ENCODE measurements around the gene OR1L4.

DNA sequence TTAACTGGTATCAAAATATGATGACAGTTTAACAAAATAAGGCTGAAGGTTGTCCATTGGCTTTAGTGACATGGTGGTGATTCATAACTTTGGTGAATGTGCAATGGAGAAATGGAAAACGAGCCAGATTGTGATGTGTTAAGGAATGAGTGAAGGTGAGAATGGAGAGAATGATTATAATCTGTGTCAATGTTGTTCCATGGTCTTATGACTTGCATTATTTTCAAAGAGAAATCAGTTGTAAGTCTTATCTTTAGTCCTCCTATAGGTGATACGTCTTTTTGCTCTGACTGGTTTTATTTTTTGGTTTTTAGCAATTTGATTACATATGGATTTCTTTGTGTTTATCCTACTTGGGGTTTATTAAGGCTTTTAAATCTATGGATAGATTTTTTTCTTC is 31.0 kb downstream of the OR1L4 start:
- TF ChIP-seq, protein P1, sequence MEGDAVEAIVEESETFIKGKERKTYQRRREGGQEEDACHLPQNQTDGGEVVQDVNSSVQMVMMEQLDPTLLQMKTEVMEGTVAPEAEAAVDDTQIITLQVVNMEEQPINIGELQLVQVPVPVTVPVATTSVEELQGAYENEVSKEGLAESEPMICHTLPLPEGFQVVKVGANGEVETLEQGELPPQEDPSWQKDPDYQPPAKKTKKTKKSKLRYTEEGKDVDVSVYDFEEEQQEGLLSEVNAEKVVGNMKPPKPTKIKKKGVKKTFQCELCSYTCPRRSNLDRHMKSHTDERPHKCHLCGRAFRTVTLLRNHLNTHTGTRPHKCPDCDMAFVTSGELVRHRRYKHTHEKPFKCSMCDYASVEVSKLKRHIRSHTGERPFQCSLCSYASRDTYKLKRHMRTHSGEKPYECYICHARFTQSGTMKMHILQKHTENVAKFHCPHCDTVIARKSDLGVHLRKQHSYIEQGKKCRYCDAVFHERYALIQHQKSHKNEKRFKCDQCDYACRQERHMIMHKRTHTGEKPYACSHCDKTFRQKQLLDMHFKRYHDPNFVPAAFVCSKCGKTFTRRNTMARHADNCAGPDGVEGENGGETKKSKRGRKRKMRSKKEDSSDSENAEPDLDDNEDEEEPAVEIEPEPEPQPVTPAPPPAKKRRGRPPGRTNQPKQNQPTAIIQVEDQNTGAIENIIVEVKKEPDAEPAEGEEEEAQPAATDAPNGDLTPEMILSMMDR (IDR thresholded peaks at IDR 0.05; ENCODE audit: borderline replicate concordance, extremely low read depth, low read length, poor library complexity, severe bottlenecking), result no peak
- TF ChIP-seq EZH2 (IDR thresholded peaks at IDR 0.05; ENCODE audit: borderline replicate concordance, low read depth, low read length, severe bottlenecking), result no peak

All from DND-41 (cell line).